Sciatic nerve (tissue), 2 donors: Measurements from ENCODE around the gene CDC14B. TPM values are rescaled to one million over a fixed set of nuclear protein-coding genes. Genes with fewer than 3 reads are reported as not detected.
"Not testable (repeated sequence)": the region's sequence is repeated elsewhere in the genome, so short reads cannot be mapped to it uniquely, and the experiment has no call there.

Experiments
- ATAC-seq: fragments of 200-7000 bp; cut with Tn5 transposase; one replicate; pipeline ENCODE4 v1.9.1; 2020; ENCODE audit warnings: mild to moderate bottlenecking, moderate library complexity
- DNase-seq: peaks from one replicate; pipeline ENCODE4 v3.0.0-alpha.2; 2020; ENCODE audit warnings: low spot score
- intact Hi-C: fragments of 100-400 bp; cut with DNase I; formaldehyde crosslinking; loops from one replicate; pipeline ENCODE4 v1.14.2; 2022
- total RNA-seq: library from RNA; stranded (reverse); fragmentation: NEBNext Ultra II Directional; extraction: Animal tissue kit (Norgen Biotek cat#: 25700); gene quantifications from one replicate; pipeline ENCODE4 v1.2.1, GENCODE V29; 2021
- donor health status: DM: no; HTN: no; CAD: no.
- donor health status: DM: no; HTN: no; CAD: no.

Gene CDC14B
- total RNA-seq, 1 donor from 2014 or later: 45.1 TPM

DNA sequence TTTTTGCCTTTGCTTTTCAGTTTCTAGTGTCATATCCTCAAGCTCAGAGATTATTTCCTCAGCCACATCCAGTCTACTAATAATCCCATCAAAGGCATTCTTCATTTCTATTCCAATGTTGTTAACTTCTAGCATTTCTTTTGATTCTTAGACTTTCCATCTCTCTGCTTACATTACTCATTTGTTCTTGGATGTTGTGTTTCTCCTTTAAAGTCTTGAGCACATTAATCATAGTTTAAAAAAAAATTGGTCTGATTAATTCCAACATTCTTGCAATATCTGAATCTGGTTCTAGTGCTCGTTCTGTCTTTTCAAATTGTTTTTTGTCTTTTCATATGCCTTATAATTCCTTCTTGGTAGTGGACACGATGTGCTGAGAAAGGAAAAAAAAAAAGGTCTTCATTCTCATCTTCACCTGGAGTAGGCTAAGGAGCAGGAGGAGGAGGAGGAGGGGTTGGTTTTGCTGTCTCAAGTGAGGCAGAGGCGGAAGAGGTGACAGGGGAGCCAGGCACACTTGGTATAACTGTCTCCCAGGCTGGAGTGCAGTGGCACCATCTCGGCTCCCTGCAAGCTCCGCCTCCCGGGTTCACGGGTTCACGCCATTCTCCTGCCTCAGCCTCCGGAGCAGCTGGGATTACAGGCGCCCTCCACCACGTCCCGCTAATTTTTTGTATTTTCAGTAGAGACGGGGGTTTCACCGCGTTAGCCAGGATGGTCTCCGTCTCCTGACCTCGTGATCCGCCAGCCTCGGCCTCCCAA lies 19.1 kb upstream of the CDC14B start:
- no peak for ATAC-seq
- DNase-seq: no peak
- intact Hi-C loops: no loop called here

DNA sequence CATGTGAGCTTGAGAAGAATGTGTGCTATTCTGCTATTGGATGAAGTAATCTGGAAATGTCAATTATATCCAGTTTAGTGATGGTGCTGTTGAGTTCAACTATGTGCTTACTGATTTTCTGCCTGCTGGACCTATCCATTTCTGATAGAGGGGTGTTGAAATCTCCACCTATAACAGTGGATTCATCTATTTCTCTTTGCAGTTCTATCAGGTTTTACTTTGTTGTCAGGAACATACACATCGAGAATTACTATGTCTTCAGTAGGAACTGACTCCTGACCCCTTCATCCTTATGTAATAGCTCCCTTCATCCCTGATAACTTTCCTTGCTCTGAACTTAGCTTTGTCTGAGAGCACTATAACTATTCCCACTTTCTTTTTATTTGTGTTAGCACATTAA lies 16.7 kb upstream of the CDC14B start:
- DNase-seq (no peak), ATAC-seq (no peak)
- intact Hi-C loops: no loop called here

DNA sequence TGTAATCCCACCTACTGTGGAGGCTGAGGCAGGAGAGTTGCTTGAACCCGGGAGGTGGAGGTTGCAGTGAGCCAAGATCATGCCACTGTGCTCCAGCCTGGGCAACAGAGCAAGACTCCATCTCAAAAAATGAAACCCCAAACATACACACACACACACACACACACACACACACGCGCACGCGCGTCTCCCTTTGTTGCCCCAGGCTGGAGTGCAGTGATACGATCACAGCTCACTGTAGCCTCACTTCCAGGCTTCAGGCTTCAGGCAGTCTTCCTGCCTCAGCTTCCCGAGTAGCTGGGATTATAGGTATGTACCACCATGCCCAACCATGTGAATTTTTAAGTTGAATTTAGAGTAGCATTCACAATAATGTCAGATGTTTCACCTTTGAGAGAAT lies 13.9 kb upstream of the CDC14B start:
- ATAC-seq, DNase-seq, intact Hi-C loops: not testable (repeated sequence)

DNA sequence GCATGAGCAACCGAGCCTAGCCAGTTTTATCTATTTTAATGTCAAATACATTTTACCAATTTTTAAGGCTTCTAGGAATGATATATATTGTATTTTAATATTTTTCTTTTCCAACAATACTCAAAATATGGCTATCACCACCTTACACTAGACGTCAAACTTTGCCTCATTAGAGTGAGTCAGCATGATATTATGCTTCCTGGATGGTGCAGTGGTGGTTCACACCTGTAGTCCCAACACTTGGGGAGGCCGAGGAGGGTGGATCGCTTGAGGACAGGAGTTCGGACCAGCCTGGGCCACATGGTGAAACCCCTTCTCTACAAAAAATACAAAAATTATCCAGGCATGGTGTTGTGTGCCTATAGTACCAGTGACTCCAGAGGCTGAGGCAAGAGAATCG lies 7.3 kb upstream of the CDC14B start:
- DNase-seq (no peak), ATAC-seq (no peak)
- intact Hi-C loops: no loop called here

DNA sequence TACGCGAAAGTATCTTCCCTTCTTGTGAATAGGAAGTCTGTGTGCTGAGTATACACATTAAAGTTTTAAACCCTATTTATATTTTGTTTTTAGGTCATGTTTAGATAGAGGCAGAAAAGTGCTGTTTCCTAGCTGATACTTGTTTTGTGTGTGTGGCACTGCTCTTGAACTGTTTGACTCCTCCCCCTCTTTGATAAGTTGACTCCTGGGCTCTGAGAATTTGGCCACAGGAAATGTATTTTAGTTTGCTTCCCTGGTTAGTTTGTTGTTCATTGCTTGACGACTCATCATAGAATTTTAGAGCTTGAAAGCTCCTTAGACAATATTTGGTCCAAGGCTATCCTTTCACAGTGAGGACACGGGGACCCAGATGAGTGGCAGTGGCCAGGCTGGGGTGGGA lies 2.0 kb upstream of the CDC14B start:
- intact Hi-C loops: no loop called here
- ATAC-seq (no peak), DNase-seq (no peak)

DNA sequence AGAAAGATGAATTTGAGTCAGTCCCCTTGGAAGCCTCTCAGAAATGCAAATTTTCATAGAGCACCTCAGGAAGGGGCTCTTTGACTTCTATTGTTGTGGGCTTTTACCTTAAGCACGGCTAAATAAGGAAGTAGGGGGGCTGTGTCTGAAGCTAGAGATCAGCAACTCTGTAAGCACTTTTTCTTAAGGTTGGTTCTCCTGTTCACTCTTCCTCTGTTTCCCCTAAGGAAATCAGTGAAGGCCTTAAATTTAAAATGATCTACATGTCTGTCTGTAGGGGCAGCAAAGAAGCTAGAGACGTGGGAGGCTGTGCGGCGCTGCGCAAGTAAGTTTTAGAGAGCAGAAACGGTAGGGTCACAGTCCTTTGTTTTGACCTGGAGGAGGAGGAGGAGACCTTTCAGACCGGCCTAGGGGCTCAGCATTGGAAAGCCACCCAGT lies 1.2 kb upstream of the CDC14B start:
- ATAC-seq: no peak

DNA sequence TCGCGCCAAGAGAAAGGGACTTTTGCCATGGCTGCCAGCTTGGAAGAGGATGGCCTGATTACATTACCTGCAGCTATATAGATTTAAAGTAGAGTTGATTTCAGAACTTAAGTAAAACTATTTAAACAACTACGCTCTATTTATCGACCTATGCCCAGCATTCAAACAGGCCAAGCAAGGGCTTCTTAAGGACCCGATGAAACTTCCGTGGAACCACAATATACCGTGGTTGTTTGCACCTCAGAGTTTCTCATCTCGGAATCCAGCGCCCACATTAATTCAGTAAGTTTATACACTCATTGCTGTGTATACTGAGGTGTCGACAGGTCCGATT lies 505 bp upstream of the CDC14B start:
- no peak for ATAC-seq
- intact Hi-C loops: no loop called here
- DNase-seq: no peak

More for the DNA sequence above, 1.2 kb upstream of the CDC14B start:
- DNase-seq: no peak
- intact Hi-C loops: no loop called here

DNA sequence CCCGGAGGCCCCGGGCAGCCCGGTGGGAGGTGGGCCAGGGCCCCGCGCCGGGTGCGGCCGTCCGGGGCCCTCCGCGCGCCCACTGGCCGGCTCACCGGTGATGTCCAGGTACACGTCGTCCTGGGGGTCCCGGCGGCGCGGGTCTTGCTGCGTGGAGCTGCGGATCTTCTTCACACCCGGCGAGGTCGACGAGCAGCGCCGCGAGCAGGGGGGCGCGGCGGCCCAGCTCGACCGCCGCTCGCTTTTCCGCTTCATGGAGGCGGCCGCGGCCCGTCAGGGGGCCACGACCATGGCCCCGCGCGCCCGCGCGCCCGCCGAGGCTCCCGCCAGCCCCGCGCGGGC lies 548 bp downstream of the CDC14B start:
- ATAC-seq: no peak
- intact Hi-C loops: no loop called here
- DNase-seq: peak; percentile 65

DNA sequence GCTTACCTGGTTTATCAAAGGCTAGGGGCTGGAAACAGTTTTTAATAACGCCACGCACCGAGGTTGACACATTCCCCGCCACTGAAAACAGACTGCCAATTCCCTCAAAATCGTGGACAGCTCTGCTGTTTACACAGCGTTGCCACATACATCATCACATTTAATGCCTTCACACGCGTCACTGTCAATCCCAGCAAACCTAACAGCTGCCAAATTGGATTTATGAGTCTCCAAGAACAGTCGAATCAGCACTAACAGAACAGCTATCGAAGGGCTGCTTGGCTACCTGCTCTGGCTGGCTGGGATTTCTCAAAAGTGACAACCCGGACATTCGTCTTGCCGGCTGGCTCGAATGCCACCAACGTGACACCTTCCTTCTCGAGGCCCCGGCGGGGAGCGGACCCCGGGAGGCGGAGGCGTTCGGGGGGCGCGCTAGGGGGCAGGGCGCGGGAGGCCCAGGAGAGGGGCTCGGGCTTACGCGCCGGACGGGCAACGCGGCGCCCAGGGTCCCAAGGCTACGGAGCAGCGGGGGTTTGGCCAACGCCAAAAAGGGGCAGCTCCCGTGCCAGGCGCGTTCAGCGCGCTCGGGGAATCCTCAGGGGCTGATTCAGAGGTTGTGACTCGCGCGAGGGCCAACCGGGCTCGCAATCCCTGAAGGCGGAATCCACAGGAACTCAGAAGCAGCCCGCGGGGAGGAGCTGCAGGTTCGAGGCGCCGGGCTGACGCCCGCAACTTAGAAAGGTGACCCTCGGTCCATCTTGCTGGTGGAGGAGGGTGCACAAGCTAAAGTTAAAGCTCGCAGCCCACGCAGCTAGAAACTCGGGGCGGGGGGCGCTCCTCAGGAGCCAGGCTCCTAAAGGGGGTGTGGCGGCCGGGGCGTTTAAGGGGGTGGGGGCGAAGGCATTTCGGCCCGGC lies 1.2 kb downstream of the CDC14B start:
- intact Hi-C loops: no loop called here
- ATAC-seq: peak; percentile 33
- DNase-seq: peak; percentile 61

DNA sequence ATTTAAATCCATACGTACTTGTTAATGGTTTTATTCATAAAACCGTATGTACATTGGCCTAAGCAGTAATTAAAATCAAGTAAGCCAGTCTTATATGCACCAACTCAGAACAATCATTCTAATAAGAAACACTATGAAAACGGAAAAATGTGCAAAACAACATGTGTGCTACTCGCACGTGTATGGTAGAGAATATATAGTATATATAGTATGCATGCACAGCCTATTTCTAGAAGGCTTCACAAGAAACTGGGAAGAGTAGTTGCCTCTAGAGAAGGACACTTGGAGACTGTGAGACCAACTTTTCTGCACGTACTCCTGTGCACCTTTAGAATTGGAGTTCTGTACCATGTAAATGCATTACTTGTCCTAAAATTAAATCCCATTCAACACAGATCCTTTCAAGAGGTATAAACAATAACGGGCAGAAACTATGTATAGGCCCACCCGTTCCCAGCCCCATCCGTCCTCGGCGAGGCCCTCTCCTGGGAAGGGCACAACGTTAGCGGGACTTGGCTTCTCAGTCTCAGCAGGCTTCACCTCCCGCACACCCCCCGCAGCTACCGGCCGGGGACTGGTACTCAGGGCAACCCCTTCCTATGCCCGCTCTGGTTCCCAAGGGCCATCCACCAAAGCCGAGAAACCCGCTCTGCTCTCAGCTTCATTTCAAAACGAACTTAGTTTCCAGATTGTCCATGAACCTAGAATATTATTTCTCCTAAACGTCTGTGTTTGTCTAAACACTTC lies 2.0 kb downstream of the CDC14B start:
- intact Hi-C loops: no loop called here
- ATAC-seq (no peak), DNase-seq (no peak)

DNA sequence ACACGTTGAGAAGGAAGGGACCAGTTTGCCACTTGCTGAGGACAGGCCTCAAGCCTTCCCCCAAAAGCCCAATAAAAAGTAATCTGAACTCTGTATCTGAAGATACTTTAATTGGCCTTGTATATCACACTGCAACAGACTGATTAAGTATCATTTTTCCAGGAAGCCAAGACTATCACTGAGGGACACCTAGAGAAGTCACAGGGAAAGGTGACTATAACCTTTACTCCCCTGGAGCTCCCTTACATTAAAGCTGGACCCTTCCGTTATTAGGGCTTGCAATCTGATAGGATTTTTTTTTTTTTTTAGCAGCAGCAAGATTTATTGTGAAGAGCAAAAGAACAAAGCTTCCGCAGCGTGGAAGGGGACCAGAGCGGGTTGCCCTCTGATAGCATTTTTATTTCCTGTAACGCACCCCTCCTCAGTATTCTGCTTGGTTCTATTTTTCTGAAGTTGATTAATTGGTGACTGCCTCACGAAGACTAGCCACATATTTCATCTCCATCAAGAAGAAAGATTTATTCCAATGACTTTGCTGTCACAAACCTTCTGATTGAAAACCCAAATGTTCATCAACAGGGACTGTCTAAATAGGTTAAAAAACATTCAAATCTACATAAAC lies 2.7 kb downstream of the CDC14B start:
- DNase-seq (no peak), ATAC-seq (no peak)
- intact Hi-C loops: no loop called here

DNA sequence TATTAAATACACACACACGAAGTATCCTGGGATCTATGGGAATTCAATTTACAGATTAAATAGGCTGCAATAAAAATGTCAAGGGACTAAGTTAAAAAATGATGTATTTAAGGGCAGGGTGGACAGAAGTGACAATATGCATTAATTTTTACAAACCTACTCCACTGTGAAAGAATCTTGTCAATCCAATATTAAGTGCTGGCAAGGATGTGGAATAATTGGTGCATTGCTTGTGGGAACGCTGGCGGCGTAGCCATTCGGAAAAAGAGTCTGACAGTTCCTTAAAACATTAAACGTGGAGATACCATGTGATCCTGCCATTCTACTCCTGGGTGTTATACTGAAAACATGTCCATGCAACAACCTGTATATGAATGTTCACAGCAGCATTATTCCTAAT lies 4.2 kb downstream of the CDC14B start:
- no peak for DNase-seq
- intact Hi-C loops: no loop called here
- ATAC-seq: no peak

DNA sequence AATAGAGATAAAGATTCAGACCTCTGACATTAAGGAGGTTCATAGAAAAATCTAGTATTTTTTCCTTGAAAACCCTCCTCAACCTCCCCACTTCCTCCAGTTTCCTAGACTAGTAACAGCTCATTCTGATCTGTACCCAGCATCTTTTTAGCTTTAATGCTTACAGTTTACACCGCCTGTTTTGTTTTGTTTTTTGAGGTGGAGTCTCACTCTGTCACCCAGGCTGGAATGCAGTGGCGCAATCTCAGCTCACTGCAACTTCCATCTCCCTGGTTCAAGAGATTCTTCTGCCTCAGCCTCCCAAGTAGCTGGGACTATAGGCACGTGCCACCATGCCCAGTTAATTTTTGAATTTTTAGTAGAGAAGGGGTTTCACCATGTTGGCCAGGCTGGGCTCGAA lies 5.0 kb downstream of the CDC14B start:
- ATAC-seq, intact Hi-C loops, DNase-seq: not testable (repeated sequence)

DNA sequence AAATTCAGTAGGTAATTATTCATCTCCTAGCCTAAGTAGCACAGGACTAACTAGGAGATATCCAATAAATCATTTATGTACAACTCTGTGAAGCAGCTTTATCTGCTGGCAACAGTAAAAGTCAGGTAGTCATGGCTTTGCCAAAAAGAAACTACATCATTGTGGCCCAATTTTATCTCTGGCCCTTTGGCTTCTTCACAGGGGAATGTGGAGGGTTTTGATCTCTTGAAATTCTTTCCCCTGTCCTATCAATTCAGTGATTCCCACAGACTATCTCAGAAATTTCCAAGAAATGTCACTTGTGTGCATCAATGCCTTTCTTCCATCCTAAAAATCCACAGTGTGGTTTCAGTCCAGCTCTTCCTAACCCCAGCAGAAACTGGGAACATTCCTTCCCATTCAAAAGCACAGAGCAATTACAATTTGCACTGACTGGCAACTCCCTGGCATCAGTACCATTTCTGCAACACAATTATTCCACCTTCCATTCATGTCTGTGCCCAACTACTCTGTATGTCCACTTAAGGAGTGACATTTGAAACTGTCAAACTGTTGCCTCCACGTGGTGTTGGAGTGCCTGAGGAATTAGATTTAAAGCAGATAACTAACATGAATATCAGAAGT lies 6.6 kb downstream of the CDC14B start:
- no peak for ATAC-seq
- no peak for DNase-seq
- intact Hi-C loops: no loop called here

DNA sequence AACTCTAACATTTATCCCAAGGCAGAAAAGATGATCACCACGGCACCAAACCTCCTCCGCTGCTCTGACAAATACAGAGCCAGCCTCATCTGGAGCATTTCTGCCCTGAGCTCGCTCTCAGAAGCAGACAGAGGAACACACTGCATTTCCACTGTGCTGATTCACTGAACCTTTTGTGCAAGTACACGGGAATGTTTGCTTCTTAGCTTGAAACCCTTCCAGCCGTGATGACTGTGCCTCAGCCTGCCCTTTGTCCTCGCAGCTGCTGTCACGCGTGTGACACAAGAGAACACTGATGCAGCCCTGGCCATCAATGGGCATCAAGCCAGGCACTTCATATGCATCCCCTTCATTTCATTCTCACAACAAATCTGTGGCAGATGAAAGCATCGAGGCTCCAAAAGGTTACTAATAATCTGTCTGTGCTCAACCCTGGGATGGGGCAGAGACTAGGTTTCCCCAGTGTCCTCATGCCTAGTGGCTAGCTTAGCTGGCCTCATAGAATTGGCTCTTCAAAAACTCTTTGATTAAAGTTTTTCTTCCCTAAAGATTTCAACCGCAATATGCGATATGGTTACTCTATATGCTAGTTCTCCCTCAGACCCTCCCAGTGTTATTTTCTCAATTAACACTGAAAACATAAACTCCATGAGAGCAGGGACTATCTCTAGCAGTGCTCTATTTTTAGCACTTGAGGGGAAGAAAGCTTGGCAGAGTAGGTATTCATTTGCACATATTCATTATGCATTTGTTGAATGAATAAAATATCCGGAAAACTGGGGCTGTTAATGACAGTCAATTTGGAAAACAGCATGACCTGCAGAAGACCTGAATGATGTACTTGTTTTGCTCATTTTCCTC lies 7.3 kb downstream of the CDC14B start:
- intact Hi-C loops: no loop called here
- peak; percentile 90 for ATAC-seq
- no peak for DNase-seq

DNA sequence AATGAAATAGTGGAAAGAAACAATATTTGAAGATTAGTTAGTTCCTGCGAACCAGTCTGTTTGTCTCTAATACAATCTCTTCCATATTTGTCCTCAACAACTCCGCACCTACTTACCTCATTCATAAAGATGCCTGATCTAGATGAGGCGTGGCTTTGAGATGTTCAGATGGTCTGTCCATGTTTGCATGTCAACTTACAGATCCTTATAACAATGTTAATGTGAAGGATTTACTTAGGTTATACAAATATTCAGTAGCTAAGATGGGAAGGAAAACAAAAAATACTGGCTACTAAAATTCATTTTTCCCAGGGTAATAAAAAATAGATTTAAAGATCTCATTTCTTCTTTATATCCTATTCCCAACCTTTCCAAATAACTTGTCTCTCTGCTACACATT lies 8.3 kb downstream of the CDC14B start:
- ATAC-seq: no peak
- no peak for DNase-seq
- intact Hi-C loops: no loop called here

DNA sequence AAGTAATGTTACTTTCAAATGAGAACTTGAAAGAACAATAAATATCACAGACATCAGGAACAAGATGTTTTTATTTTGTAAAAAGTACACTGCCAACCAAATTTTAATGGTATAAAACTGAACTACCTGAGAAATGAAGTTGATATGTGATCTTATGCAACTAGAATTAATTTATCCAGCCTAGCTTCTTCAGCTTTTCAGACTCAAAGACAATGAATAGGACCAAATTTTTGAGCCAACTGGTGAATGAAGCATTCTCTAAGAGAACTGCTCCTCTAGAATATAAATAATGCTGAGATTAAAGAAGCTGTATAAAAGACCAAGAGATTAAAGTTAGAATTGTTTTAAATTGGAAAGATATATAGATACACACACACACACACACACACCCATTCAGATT lies 9.9 kb downstream of the CDC14B start:
- intact Hi-C loops: no loop called here
- ATAC-seq (no peak), DNase-seq (no peak)

DNA sequence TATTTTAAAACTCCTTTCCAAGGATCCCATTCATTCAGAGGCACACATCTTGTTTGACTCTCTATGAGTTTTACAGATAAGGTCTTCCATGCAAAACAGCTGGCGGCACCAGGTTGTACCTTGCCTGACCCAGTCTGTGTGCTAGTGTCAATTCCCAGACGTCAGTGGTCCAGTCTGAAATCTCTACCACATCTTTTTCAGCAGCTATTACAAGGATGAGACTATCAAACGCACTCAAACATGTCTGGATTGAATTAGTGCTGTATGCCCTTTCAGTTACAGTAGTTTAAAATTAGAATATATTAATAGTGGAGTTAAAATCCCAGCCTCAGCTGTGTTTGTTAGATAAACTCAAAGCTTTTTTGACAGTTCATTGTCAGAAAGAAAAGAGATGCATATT lies 11.7 kb downstream of the CDC14B start:
- intact Hi-C loops: no loop called here
- ATAC-seq: no peak
- DNase-seq: no peak
